HL-60 (cell line): Measurements from ENCODE around the gene SRCIN1.

ENCODE experiments used
- DNase-seq, 2 experiments: peaks; one replicate each; pipeline ENCODE4 v3.0.0-alpha.2; 2010 to 2020; ENCODE audit warnings: low read depth in 1 of 2, low spot score in 1 of 2
- H3K27ac ChIP-seq: fragments of 250-450 bp; sonication (Bioruptor Pico); replicated peaks from 2 replicates; pipeline ENCODE4 v1.5.1; 2020; ENCODE audit warnings: mild to moderate bottlenecking, moderate library complexity
- H3K27me3 ChIP-seq: fragments of 250-450 bp; sonication (Bioruptor Pico); 2 replicates; pipeline ENCODE4 v1.5.1; 2021; ENCODE audit warnings: mild to moderate bottlenecking, moderate library complexity; ENCODE audit not compliant: insufficient read depth, poor library complexity, severe bottlenecking
- H3K4me3 ChIP-seq: replicated peaks from 2 replicates; pipeline ENCODE4 v1.5.1; 2011; ENCODE audit warnings: mild to moderate bottlenecking, control low read depth, low read length; ENCODE audit not compliant: insufficient read depth
- GABPA ChIP-seq: IDR thresholded peaks from 2 replicates; pipeline ENCODE4 v1.6.1; 2012; ENCODE audit warnings: low read depth
- POLR2AphosphoS5 ChIP-seq: IDR thresholded peaks from 2 replicates; pipeline ENCODE4 v1.6.1; 2012; ENCODE audit warnings: low read depth
- REST ChIP-seq: IDR thresholded peaks from 2 replicates; pipeline ENCODE4 v1.6.1; 2012; ENCODE audit warnings: low read depth; ENCODE audit not compliant: insufficient replicate concordance
- SPI1 ChIP-seq: IDR thresholded peaks from 2 replicates; pipeline ENCODE4 v1.6.1; 2012; ENCODE audit warnings: low read depth, mild to moderate bottlenecking, borderline replicate concordance
- TF ChIP-seq, protein P1 (sequence below): IDR thresholded peaks from one replicate; pipeline ENCODE4 v1.5.1; 2011; ENCODE audit warnings: low read length, control low read depth, inconsistent platforms; ENCODE audit not compliant: insufficient read depth

The SRCIN1 gene

GRCh38 chr17:38540514-38541045 is 65.2 kb downstream of the SRCIN1 start:
- H3K4me3 ChIP-seq: no peak overlapping the region
- no peak overlapping the region for H3K27ac ChIP-seq
- DNase-seq: no peak
- TF ChIP-seq POLR2AphosphoS5: no peak
- peaks cover 19% of the 10 kb centered on the region for H3K27me3 ChIP-seq

DNA sequence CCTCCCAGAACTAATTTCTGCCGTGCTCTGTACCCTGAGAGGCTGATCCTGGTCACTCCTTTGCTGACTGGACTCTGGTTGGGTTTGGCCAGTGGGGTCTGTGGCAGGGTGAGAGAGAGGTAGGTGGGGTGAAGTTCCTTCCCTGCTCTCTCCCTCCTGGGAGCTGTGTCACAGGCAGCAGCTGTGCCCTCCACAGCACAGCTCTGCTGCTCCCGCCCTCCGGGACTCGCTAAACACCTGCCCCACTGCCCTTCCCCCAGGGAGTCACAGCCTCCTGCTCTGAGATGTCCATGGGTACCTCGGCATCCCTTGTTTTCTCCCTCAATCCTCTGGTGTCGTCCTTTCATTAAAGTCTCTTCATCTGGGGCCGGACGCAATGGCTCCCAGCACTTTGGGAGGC is 66.4 kb downstream of the SRCIN1 start:
- TF ChIP-seq, protein P1, sequence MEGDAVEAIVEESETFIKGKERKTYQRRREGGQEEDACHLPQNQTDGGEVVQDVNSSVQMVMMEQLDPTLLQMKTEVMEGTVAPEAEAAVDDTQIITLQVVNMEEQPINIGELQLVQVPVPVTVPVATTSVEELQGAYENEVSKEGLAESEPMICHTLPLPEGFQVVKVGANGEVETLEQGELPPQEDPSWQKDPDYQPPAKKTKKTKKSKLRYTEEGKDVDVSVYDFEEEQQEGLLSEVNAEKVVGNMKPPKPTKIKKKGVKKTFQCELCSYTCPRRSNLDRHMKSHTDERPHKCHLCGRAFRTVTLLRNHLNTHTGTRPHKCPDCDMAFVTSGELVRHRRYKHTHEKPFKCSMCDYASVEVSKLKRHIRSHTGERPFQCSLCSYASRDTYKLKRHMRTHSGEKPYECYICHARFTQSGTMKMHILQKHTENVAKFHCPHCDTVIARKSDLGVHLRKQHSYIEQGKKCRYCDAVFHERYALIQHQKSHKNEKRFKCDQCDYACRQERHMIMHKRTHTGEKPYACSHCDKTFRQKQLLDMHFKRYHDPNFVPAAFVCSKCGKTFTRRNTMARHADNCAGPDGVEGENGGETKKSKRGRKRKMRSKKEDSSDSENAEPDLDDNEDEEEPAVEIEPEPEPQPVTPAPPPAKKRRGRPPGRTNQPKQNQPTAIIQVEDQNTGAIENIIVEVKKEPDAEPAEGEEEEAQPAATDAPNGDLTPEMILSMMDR: no peak
- no peak for TF ChIP-seq GABPA
- no peak for TF ChIP-seq REST
- TF ChIP-seq POLR2AphosphoS5: no peak
- TF ChIP-seq SPI1: no peak
- no peak overlapping the region for H3K4me3 ChIP-seq
- no peak for DNase-seq
- no peak overlapping the region for H3K27ac ChIP-seq
- H3K27me3 ChIP-seq: peaks cover 25% of the 10 kb centered on the region

DNA sequence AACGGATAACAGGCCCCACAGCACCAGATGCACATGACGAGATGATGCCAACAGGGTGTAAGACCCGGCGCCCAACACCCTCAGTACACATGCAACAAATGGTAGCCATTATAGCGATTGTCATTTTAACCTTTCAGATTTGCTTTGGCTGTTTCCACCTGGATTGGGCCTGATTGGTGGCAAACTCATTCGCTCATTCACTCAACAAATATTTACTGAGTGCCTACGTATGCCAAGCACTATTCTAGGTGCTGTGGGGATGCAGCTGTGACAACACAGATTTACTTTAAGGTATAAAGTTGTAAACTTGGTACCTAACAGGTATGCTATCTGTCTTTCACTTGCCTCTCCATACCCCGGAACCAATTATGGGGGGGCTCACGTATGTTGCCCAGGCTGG is 66.8 kb downstream of the SRCIN1 start:
- peaks cover 25% of the 10 kb centered on the region for H3K27me3 ChIP-seq
- DNase-seq: no peak
- H3K4me3 ChIP-seq: no peak overlapping the region
- TF ChIP-seq SPI1: no peak
- TF ChIP-seq GABPA: no peak
- no peak for TF ChIP-seq REST
- no peak for TF ChIP-seq POLR2AphosphoS5
- TF ChIP-seq, protein P1: no peak
- no peak overlapping the region for H3K27ac ChIP-seq

DNA sequence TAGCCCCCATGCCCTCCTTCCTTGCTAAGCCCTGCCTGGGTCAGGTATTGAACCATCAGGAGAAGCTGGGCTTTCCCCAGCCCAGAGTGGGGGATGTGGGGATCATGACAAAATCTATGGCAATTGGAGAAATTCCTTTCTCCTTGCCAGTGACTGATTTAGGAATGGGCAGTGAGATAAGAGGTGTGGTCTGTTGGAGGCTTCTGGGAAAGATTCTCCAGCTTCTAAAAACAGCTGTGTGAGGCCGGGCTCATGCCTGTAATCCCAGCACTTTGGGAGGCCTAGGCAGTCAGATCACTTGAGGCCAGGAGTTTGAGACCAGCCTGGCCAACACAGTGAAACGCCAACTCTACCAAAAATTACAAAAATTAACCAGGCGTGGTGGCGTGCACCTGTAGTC is 69.1 kb downstream of the SRCIN1 start:
- no peak for DNase-seq
- peaks cover 16% of the 10 kb centered on the region for H3K27me3 ChIP-seq
- TF ChIP-seq, protein P1: no peak
- H3K27ac ChIP-seq: no peak overlapping the region
- H3K4me3 ChIP-seq: no peak overlapping the region
